ENCODE measurements around the gene SPAG9.

DNA sequence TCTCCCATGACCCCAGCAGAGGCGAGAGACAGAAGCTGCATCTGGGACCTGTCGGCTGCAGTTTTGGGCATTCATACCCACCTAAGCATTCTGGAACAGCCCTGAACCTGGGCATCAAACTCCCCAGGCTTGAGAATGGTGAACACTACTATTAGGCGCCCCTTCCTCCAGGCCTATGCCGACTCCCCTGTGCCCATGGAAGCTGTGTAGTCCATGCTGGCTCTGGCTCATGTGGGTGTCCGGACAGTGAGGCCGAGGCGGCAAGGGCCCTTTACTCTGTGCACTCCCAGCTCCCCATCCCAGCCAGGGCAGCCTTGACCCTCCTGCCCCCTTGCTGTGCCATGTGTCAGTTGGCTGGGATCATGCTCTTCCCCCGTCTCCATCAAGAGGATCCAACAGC lies 165.5 kb downstream of the SPAG9 start:
- TF ChIP-seq, protein P1, sequence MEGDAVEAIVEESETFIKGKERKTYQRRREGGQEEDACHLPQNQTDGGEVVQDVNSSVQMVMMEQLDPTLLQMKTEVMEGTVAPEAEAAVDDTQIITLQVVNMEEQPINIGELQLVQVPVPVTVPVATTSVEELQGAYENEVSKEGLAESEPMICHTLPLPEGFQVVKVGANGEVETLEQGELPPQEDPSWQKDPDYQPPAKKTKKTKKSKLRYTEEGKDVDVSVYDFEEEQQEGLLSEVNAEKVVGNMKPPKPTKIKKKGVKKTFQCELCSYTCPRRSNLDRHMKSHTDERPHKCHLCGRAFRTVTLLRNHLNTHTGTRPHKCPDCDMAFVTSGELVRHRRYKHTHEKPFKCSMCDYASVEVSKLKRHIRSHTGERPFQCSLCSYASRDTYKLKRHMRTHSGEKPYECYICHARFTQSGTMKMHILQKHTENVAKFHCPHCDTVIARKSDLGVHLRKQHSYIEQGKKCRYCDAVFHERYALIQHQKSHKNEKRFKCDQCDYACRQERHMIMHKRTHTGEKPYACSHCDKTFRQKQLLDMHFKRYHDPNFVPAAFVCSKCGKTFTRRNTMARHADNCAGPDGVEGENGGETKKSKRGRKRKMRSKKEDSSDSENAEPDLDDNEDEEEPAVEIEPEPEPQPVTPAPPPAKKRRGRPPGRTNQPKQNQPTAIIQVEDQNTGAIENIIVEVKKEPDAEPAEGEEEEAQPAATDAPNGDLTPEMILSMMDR (IDR thresholded peaks at IDR 0.05), result no peak
- no peak for TF ChIP-seq EZH2 (IDR thresholded peaks at IDR 0.05; ENCODE audit: borderline replicate concordance, insufficient read depth, low read depth, low read length, poor library complexity, severe bottlenecking)

Measured in B cell (primary cell).